ENCODE results near the gene FUCA1.

- no peak for TF ChIP-seq POLR2A (IDR thresholded peaks at IDR 0.05; ENCODE audit: low read length)
- TF ChIP-seq GATA1 (IDR thresholded peaks at IDR 0.05; ENCODE audit: low read depth, low read length), result no peak
Observed at GRCh38 chr1:23845163-23845562, 22.9 kb downstream of the FUCA1 start.

Measured in erythroblast (primary cell).